DND-41 (cell line): ENCODE data around the gene PHLDA1.

Experiments used
- ATAC-seq: fragments of 200-7000 bp; cut with Tn5 transposase; 3 replicates; pipeline ENCODE4 v1.9.1; 2021; ENCODE audit warnings: low read depth; ENCODE audit not compliant: insufficient read depth
- DNase-seq: peaks from one replicate; pipeline ENCODE4 v3.0.0-alpha.2; 2020
- H2AFZ ChIP-seq: 2 replicates; pipeline ENCODE4 v1.6.0; 2012; ENCODE audit warnings: low read depth, low read length
- H3K27ac ChIP-seq: 2 replicates; pipeline ENCODE4 v1.5.1; 2012; ENCODE audit warnings: low read length, inconsistent platforms
- H3K27me3 ChIP-seq: fragments of 200-600 bp; sonication (generic); 2 replicates; pipeline ENCODE4 v1.6.0; 2012; ENCODE audit warnings: low read length, mild to moderate bottlenecking, inconsistent platforms; ENCODE audit not compliant: insufficient read depth, poor library complexity
- H3K36me3 ChIP-seq: 2 replicates; pipeline ENCODE4 v1.5.1; 2012; ENCODE audit warnings: low read length, inconsistent platforms; ENCODE audit not compliant: insufficient read depth
- H3K4me1 ChIP-seq: 2 replicates; pipeline ENCODE4 v1.5.1; 2012; ENCODE audit warnings: mild to moderate bottlenecking, low read length; ENCODE audit not compliant: insufficient read depth
- H3K4me2 ChIP-seq: 2 replicates; pipeline ENCODE4 v1.6.0; 2012; ENCODE audit warnings: mild to moderate bottlenecking, moderate library complexity, low read length, inconsistent platforms; ENCODE audit not compliant: insufficient read depth
- H3K4me3 ChIP-seq, 2 experiments: fragments of 200-600 bp in 1 of 2; shearing (Covaris generic) in 1 of 2; 2 replicates each; pipeline ENCODE4 v1.5.1; 2012 to 2016; ENCODE audit warnings: inconsistent platforms in 2 of 2, low read length in 2 of 2, mild to moderate bottlenecking in 2 of 2, low read depth in 1 of 2, moderate library complexity in 1 of 2
- H3K79me2 ChIP-seq: 2 replicates; pipeline ENCODE4 v1.6.0; 2012; ENCODE audit warnings: low read length, inconsistent platforms; ENCODE audit not compliant: insufficient read depth
- H3K9ac ChIP-seq: 2 replicates; pipeline ENCODE4 v1.6.0; 2012; ENCODE audit warnings: low read depth, mild to moderate bottlenecking, inconsistent platforms, low read length, moderate library complexity
- H3K9me3 ChIP-seq: 2 replicates; pipeline ENCODE4 v1.5.1; 2012; ENCODE audit warnings: low read length, moderate library complexity, mild to moderate bottlenecking, inconsistent platforms; ENCODE audit not compliant: insufficient read depth, severe bottlenecking
- H4K20me1 ChIP-seq: 2 replicates; pipeline ENCODE4 v1.6.0; 2012; ENCODE audit warnings: low read length; ENCODE audit not compliant: insufficient read depth
- EZH2 ChIP-seq: IDR thresholded peaks from 3 replicates; pipeline ENCODE4 v1.6.1; 2012; ENCODE audit warnings: borderline replicate concordance, low read depth, mild to moderate bottlenecking, moderate library complexity, low read length, inconsistent platforms; ENCODE audit not compliant: severe bottlenecking
- TF ChIP-seq, protein P1 (sequence below): IDR thresholded peaks from 2 replicates; pipeline ENCODE4 v1.5.1; 2012; ENCODE audit warnings: borderline replicate concordance, low read length, moderate library complexity, mild to moderate bottlenecking; ENCODE audit not compliant: poor library complexity, severe bottlenecking; ENCODE audit errors: extremely low read depth

The PHLDA1 gene

DNA sequence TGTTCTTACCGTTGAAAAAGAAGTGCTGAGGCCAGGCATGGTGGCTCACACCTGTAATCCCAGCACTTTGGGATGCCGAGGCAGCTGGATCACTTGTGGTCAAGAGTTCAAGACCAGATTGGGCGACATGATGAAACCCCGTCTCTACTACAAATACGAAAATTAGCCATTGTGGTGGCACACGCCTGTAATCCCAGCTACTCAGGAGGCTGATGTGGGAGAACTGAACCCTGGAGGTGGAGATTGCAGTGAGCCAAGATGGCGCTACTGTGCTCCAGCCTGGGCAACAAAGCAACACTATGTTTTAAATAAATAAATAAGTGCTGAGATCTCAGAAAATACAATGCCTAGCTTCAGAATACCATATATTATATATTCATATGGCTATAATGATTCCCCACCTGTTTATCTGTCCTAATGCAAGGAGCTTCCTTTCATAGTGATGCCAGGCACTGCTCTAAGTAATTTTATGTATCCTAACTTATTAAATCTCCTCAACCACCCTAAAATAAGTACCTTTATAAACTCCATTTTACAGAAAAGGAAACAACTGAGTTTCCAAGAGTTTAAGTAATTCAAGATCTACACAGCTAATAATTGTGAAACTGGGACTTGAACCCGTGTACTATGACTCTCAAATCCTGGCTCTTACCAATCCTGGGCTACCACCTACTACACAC, 7.3 kb downstream of the PHLDA1 start:
- Histone ChIP-seq H3K4me2 (no peak overlapping the region), H2AFZ (no peak overlapping the region), H3K27ac (no peak overlapping the region), H3K4me1 (peaks cover 33% of the 10 kb centered on the region), H3K79me2 (no peaks in the 10 kb centered on the region), H3K4me3 (no peak overlapping the region), H3K9me3 (no peaks in the 10 kb centered on the region), H3K9ac (no peak overlapping the region), H3K27me3 (no peaks in the 10 kb centered on the region), H3K36me3 (no peaks in the 10 kb centered on the region), H4K20me1 (no peaks in the 10 kb centered on the region)
- DNase-seq (no peak), ATAC-seq (no peak)
- TF ChIP-seq EZH2: no peak
- TF ChIP-seq, protein P1, sequence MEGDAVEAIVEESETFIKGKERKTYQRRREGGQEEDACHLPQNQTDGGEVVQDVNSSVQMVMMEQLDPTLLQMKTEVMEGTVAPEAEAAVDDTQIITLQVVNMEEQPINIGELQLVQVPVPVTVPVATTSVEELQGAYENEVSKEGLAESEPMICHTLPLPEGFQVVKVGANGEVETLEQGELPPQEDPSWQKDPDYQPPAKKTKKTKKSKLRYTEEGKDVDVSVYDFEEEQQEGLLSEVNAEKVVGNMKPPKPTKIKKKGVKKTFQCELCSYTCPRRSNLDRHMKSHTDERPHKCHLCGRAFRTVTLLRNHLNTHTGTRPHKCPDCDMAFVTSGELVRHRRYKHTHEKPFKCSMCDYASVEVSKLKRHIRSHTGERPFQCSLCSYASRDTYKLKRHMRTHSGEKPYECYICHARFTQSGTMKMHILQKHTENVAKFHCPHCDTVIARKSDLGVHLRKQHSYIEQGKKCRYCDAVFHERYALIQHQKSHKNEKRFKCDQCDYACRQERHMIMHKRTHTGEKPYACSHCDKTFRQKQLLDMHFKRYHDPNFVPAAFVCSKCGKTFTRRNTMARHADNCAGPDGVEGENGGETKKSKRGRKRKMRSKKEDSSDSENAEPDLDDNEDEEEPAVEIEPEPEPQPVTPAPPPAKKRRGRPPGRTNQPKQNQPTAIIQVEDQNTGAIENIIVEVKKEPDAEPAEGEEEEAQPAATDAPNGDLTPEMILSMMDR: no peak

DNA sequence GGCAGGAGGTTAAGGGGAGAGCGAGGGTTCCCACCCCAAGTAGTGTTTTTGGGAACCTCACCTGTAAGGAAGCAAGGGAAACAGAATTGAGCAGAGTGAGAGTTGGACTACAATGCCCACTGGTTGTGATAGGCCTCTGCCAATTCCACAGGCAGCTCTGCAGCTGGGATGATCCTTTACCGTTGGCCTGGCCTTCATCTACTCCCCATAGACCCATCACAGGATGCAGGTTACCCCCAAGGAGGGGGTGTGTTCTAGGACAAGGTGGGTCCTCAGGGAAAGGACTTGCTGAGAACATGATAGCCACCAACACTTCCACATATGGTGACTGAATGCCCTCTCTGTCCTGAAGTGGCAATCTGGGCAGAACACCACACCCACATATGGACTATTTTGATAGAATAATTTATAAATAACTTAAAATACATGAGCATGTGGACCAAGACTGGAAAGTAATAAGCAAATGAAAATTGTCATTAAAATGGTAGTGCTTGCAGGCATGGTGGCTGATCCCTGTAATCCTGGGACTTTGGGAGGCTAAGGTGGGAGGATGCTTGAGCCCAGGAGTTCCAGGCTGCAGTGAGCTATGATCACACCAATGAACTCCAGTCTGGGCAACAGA, 8.4 kb downstream of the PHLDA1 start:
- peaks cover 27% of the 10 kb centered on the region for H3K4me1 ChIP-seq
- no peak overlapping the region for H3K27ac ChIP-seq
- TF ChIP-seq, protein P1: no peak
- TF ChIP-seq EZH2: no peak

DNA sequence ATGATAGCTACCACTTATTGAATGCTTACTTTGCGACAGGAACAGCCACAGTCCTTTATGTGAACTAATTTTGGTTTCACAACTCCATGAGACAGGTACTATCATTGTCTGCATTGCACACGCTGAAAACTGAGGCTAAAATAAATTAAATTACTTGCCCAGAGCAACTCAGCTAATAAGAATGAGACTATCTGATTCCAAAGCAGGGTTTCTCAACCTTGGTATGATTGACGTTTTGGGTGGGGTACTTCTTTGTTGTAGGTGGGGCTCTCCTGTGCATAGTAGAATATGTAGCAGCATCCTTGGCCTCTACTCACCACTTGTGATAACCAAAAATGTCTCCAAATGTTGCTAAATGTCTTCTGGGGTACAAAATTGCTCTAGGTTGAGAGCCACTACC, 9.1 kb downstream of the PHLDA1 start:
- DNase-seq (no peak), ATAC-seq (no peak)
- H3K9ac ChIP-seq: no peak overlapping the region
- H2AFZ ChIP-seq: no peak overlapping the region
- no peak overlapping the region for H3K27ac ChIP-seq
- no peaks in the 10 kb centered on the region for H3K27me3 ChIP-seq
- H3K9me3 ChIP-seq: no peaks in the 10 kb centered on the region
- H3K4me3 ChIP-seq: no peak overlapping the region
- H3K79me2 ChIP-seq: no peaks in the 10 kb centered on the region
- no peak overlapping the region for H3K4me2 ChIP-seq
- H3K36me3 ChIP-seq: no peaks in the 10 kb centered on the region
- H4K20me1 ChIP-seq: no peaks in the 10 kb centered on the region
- TF ChIP-seq, protein P1: no peak
- no peak for TF ChIP-seq EZH2
- peaks cover 27% of the 10 kb centered on the region for H3K4me1 ChIP-seq

More for the DNA sequence above, 8.4 kb downstream of the PHLDA1 start:
- H3K9me3 ChIP-seq: no peaks in the 10 kb centered on the region
- ATAC-seq (no peak), DNase-seq (no peak)
- H3K4me2 ChIP-seq: no peak overlapping the region
- H3K9ac ChIP-seq: no peak overlapping the region
- no peak overlapping the region for H3K4me3 ChIP-seq
- no peaks in the 10 kb centered on the region for H3K36me3 ChIP-seq
- H3K27me3 ChIP-seq: no peaks in the 10 kb centered on the region
- H3K79me2 ChIP-seq: no peaks in the 10 kb centered on the region
- no peaks in the 10 kb centered on the region for H4K20me1 ChIP-seq
- no peak overlapping the region for H2AFZ ChIP-seq
